ENCODE measurements around the gene PIGT. TPM values are rescaled to one million over a fixed set of nuclear protein-coding genes. Genes with fewer than 3 reads are reported as not detected.

Gene PIGT
- total and polyA plus RNA-seq, 10 of the 15 experiments (the other 5 are each of a cell fraction or from before 2014, with no cell fraction given) = 18.6 to 66.0 (median 35.3) TPM

DNA sequence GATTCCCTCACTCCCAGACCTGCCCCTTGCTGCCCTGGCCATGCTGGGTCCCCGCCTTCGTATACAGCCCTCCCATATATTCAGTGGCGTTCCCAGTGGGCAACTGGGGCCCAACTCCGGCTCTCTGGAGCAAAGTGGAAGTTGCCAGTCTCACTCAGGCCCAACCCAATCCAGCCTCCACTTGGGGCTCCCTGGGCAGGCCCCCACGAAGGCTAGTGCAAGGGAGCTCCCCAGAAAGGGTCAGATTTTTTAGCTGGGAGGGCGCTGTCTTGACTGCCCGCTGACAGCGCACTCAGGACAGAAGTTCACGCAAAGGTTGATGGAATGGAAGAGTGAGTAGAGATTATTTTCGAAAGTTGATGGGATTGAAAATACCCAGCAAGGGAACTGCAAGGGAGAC lies 43.7 kb upstream of the PIGT start:
- H3K9ac ChIP-seq (ENCODE audit: control insufficient read depth, insufficient read depth, low read length) = no peak overlapping the region
- intact Hi-C loops (cut with micrococcal nuclease; ENCODE audit: unreplicated experiment) = no loop called here
- no TSS peak for BruUV-seq (replicated peaks)
- no peak for ATAC-seq
- no peak overlapping the region for H3K27ac ChIP-seq (ENCODE audit: control insufficient read depth, insufficient read depth)
- ChIA-PET POLR2A (interaction anchor here (0.9 kb wide), 1 partner anchor 64 kb away, joined by 4 read pairs; no protein-coding TSS in a partner anchor), RAD21 (ENCODE audit: unreplicated experiment) (interaction anchor here (1.2 to 17.6 kb wide), 3 partner anchors 10 to 65 kb away, joined by 5 to 394 read pairs (median 6); partner anchors contain the start of gene SYS1), CTCF (interaction anchor here (1.4 to 19.4 kb wide), 6 partner anchors 10 to 399 kb away, joined by 6 to 685 read pairs (median 70); partner anchors contain the start of genes PIGT and SYS1), SMC1A (ENCODE audit: uncharacterized antibody, unreplicated experiment) (interaction anchor here (1.0 to 19.8 kb wide), 7 partner anchors 9 to 399 kb away, joined by 4 to 440 read pairs (median 7); partner anchors contain the start of gene SYS1)
- H3K36me3 ChIP-seq (ENCODE audit: control insufficient read depth in 2 of 2, insufficient read depth in 2 of 2, low read length in 1 of 2) = peaks cover 0 to 1% of the 10 kb centered on the region in 2 experiments; a peak in 1 of 4 replicates
- WGBS (ENCODE audit: insufficient coverage, insufficient replicate concordance, low lambda C conversion rate, missing lambda C conversion rate) = 88% methylated on average over 10 of the region's 10 CpGs
- in situ Hi-C loops (cut with MboI) = loop anchor here (5.0 kb wide), 1 partner anchor 65 kb away; no protein-coding TSS in a partner anchor
- H3K4me2 ChIP-seq (ENCODE audit: control insufficient read depth, insufficient read depth) = no peak overlapping the region
- no peak overlapping the region for H3K4me3 ChIP-seq
- H3K9me3 ChIP-seq (replicated peaks; ENCODE audit: control insufficient read depth, insufficient read depth, low read length) = no peaks in the 10 kb centered on the region
- DNase-seq (ENCODE audit: low read depth, low spot score) = no peak
- peaks cover 27% of the 10 kb centered on the region for H3K4me1 ChIP-seq (ENCODE audit: control insufficient read depth, insufficient read depth, low read length)
- H3K27me3 ChIP-seq (replicated peaks in 1 of 2; ENCODE audit: control insufficient read depth in 2 of 2, insufficient read depth in 2 of 2, low read length in 1 of 2) = no peaks in the 10 kb centered on the region
- H3K79me2 ChIP-seq (ENCODE audit: control insufficient read depth, insufficient read depth, low read length) = no peaks in the 10 kb centered on the region
- no peak for TF ChIP-seq NRF1 (conservative IDR thresholded peaks at IDR 0.05; ENCODE audit: low read depth, low read length)
- TF ChIP-seq ZNF217 (IDR thresholded peaks at IDR 0.05) = no peak
- TF ChIP-seq, protein P1, sequence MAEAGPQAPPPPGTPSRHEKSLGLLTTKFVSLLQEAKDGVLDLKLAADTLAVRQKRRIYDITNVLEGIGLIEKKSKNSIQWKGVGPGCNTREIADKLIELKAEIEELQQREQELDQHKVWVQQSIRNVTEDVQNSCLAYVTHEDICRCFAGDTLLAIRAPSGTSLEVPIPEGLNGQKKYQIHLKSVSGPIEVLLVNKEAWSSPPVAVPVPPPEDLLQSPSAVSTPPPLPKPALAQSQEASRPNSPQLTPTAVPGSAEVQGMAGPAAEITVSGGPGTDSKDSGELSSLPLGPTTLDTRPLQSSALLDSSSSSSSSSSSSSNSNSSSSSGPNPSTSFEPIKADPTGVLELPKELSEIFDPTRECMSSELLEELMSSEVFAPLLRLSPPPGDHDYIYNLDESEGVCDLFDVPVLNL (IDR thresholded peaks at IDR 0.05; ENCODE audit: low read depth, low read length) = no peak
- TF ChIP-seq SUPT20H (IDR thresholded peaks at IDR 0.05; ENCODE audit: borderline replicate concordance, control insufficient read depth, low read depth, low read length) = no peak
- no peak for TF ChIP-seq STAT1 (conservative IDR thresholded peaks at IDR 0.05)
- no peak for FAIRE-seq
- H4K20me1 ChIP-seq (ENCODE audit: control insufficient read depth, insufficient read depth) = no peaks in the 10 kb centered on the region
- no peak overlapping the region for H2AFZ ChIP-seq (ENCODE audit: control insufficient read depth, low read depth, low read length)
